ENCODE results near the gene TRMT10A.
A peak's percentile ranks its signal among the peaks of the same experiment; 100 is the strongest.
"Not testable (repeated sequence)": the region's sequence is repeated elsewhere in the genome, so short reads cannot be mapped to it uniquely, and the experiment has no call there.

TRMT10A gene

GRCh38 chr4:99552872-99553271 lies 11.0 kb downstream of the TRMT10A start:
- DNase-seq (ENCODE audit: low read depth in 2 of 2), result no peak

- DNase-seq (ENCODE audit: low read depth in 2 of 2), result no peak
Observed at GRCh38 chr4:99540277-99540939, 23.4 kb downstream of the TRMT10A start.

GRCh38 chr4:99537674-99538073 lies 26.2 kb downstream of the TRMT10A start:
- DNase-seq (ENCODE audit: low read depth in 2 of 2), result no peak

- no peak for DNase-seq (ENCODE audit: low read depth in 2 of 2)
Observed at GRCh38 chr4:99536848-99537247, 27.0 kb downstream of the TRMT10A start.

GRCh38 chr4:99536271-99536670 lies 27.6 kb downstream of the TRMT10A start:
- no peak for DNase-seq (ENCODE audit: low read depth in 2 of 2)

DNA sequence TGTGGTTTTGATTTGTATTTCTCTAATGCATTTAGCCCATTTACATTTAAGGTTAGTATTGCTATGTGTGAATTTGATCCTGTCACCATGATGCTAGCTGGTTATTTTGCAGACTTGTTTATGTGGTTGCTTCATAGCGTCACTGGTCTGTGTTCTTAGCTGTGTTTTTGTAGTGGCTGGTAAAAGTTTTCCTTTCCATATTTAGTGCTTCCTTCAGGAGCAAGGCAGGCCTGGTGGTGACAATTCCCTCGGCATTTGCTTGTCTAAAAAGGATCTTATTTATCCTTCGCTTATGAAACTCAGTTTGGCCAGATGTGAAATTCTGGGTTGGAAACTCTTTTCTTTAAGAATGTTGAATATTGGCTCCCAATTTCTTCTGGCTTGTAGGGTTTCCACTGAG lies 29.1 kb downstream of the TRMT10A start:
- DNase-seq (ENCODE audit: low read depth in 2 of 2), result not testable (repeated sequence)

DNA sequence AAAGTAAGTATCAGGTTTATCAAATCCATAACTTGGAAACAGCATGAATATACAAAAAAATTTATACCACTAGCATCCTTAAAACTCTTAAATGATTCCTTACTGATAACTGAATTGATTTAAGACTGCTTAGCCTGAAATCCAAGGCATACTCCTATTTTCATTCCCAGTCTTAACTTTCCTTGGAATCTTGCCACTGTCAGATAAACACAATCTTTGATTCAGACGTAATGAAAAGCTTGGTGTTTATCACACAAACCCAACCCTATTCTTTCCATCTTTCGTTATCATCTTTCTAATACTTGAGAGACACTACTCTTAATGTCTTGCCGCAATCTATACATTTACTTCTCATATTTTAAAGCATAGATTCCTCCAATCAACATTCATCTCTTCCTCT lies 33.9 kb downstream of the TRMT10A start:
- no peak for DNase-seq (ENCODE audit: low read depth in 2 of 2)

- DNase-seq (ENCODE audit: low read depth in 2 of 2), result no peak
Observed at GRCh38 chr4:99529228-99529627, 34.6 kb downstream of the TRMT10A start.

DNA sequence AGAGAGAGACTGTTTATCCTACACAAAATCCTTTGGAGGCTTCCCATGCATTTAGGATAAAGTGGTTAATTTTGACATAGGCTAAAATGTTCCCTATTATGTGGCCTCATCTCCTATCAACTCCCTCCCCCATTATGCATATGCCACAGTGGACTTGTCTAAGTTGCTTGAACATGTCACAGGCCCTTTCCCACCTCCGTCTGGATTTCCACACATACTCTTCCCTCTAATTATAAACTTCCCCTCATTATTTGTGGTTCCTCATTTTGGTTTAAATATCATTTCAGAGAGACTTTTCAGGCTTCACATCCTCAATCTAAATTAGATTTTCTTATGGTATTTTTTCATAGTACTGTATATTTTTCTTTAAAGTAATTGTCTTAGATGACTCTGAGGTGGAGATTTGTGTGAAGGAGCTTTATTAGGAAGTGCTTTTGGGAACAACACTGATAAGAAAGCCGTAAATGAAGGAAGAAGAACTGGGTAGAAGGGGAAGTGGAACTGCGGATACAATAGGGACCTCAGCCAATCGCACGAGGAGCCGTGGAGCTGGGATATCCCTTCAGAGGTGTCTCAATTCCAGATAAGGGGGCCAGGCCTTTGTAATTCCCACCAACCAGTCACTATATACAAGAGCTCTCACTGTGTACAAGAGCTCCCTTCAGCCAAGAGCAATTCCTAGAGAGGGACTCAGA lies 45.1 kb downstream of the TRMT10A start:
- DNase-seq (ENCODE audit: low read depth in 2 of 2), result no peak

DNA sequence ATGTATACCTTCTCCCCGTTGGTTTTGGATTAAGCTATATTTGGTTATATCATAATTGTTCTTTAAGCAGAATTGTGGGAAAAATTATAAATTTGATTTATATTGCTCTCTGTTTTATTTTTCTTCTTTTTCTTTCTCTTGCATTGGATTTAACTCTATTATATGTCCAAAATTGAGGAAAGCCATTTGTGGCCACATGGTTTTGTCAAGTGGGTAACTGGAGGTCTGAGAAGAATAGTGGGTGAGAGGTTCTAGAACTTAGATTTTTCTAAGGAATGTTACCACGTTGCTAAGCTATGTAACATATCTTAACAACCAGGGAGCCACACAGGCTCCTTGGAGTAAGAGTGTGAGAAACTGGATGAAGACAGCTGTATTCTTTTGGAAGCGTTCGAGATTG lies 53.1 kb downstream of the TRMT10A start, which contains the start of gene C4orf17:
TSS of gene C4orf17 (plus strand) at position 301 of the 400 bp plus-strand sequence. CDS start 2,061 bp downstream, outside the sequence.
- DNase-seq (ENCODE audit: low read depth in 2 of 2), result no peak

- peak in 1 of 2 donors; percentile 19 for DNase-seq (ENCODE audit: low read depth in 2 of 2)
Observed at GRCh38 chr4:99507762-99508161, 56.1 kb downstream of the TRMT10A start.

DNA sequence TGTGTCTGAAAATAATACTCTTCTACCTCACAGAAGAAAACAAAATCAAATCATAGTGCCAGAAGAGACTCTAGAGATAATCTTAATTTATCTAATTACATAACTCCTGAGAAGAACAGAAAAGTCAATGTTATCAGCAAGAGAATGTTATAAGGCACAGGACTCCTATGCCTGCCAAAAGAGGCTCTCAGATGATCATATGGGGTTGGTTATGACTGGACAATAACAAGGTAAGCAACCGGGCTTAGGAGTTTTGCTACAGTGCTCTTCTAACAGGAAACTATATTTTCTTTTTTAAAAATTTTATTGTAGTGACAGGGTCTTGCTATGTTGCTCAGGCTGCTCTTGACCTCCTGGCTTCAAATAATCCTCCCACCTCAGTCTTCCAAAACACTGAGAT lies 56.5 kb downstream of the TRMT10A start:
- no peak for DNase-seq (ENCODE audit: low read depth in 2 of 2)

DNA sequence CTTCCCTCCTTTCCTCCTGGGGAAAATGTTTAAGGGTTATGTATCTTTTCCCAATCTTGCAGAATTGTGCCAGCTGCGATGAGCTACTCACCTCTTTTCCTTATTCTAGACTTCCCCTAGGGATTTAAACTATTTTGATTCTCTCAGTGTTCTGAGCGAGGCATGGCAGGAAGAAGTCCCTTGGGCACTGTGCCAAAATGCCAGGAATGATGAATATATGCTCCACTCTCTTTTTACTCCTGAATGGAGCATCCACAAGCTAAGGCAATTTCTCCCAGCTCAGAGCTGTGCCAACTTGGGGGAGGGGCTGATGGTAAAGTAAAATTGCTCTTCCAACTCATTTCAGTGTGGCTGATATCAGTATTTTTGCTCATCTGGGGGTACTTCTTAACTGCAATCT lies 57.1 kb downstream of the TRMT10A start:
- no peak for DNase-seq (ENCODE audit: low read depth in 2 of 2)

DNA sequence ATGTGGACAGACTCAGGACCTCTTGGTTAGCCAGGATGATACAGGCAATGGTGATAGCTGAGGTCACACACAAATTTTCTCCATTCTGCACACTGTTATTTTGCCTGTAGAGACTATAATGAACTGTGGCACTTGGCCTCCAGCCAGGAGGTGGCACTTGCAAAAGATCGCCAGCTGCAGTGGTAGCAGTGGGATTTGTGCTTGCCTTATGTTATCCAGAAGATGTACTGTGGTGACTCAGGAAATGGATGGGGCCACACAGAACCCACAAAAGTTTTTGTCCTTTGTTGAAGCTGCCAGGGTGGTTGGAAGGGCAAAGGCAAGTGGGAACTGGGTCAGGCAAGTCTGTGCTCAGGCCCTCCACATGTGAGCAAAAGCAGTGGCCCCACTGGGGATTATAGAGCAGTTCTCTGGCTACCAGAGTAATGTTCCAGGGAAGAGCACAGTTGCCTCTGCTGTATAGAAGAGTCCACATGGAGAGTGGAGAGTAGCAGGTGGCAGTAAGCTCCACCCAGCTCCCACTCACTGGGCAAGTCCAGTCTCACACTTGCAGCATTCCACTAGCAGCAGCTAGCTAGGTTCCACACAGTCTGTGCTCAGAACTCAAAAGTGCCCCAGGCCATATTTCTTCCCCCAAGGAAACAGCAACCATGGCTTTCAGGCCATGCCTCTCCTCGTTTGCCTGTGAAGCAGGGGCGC lies 58.9 kb downstream of the TRMT10A start:
- DNase-seq (ENCODE audit: low read depth in 2 of 2), result no peak
